Common myeloid progenitor, CD34-positive (primary cell): ENCODE measurements around the gene AMFR.

Experiments
- CTCF ChIA-PET: fragments of 350-600 bp; sonication (Branson Sonifier 250); formaldehyde crosslinking; loops from one replicate; lab custom pipeline; 2021; ENCODE audit warnings: antibody characterized with exemption; lab: Charles Lee
- POLR2A ChIA-PET: fragments of 350-600 bp; sonication (Branson Sonifier 250); formaldehyde crosslinking; loops from one replicate; lab custom pipeline; 2021; ENCODE audit warnings: antibody characterized with exemption; lab: Charles Lee
- DNase-seq, 3 donors: peaks; one replicate each; pipeline versions ENCODE4 v3.0.0 to v3.0.0-alpha.2; 2013
- H3K27ac ChIP-seq, 2 experiments: 1 replicate in 1 of 2; 2 replicates in 1 of 2; pipeline ENCODE4 v1.7.0; 2013; ENCODE audit warnings: inconsistent platforms in 2 of 2, low read length in 2 of 2, mild to moderate bottlenecking in 2 of 2, low read depth in 1 of 2, moderate library complexity in 1 of 2; ENCODE audit not compliant: severe bottlenecking in 2 of 2, insufficient read depth in 1 of 2, poor library complexity in 1 of 2
- H3K27me3 ChIP-seq, 5 experiments: replicated peaks in 2 of 5; 1 replicate in 3 of 5; 2 replicates in 2 of 5; pipeline versions ENCODE4 v1.6.1 to v1.7.0; 2013; ENCODE audit warnings: low read length in 4 of 5, mild to moderate bottlenecking in 2 of 5, moderate library complexity in 2 of 5, inconsistent platforms in 1 of 5; ENCODE audit not compliant: insufficient read depth in 5 of 5, control insufficient read depth in 4 of 5
- H3K36me3 ChIP-seq, 4 experiments: 1 replicate in 2 of 4; 2 replicates in 2 of 4; pipeline versions ENCODE4 v1.6.1 to v1.7.0; 2013; ENCODE audit warnings: low read length in 3 of 4, control low read depth in 1 of 4, mild to moderate bottlenecking in 1 of 4; ENCODE audit not compliant: control insufficient read depth in 4 of 4, insufficient read depth in 4 of 4
- H3K4me1 ChIP-seq, 4 experiments: 1 replicate in 3 of 4; 2 replicates in 1 of 4; pipeline versions ENCODE4 v1.6.1 to v1.7.1; 2013; ENCODE audit warnings: low read length in 3 of 4, mild to moderate bottlenecking in 3 of 4, control low read depth in 1 of 4, inconsistent platforms in 1 of 4, moderate library complexity in 1 of 4; ENCODE audit not compliant: control insufficient read depth in 4 of 4, insufficient read depth in 4 of 4; ENCODE audit errors: control extremely low read depth in 1 of 4
- H3K4me3 ChIP-seq, 7 experiments: 1 replicate in 4 of 7; 2 replicates in 3 of 7; pipeline versions ENCODE4 v1.5.1 to v1.7.0; 2013; ENCODE audit warnings: mild to moderate bottlenecking in 7 of 7, low read length in 6 of 7, moderate library complexity in 6 of 7, inconsistent platforms in 2 of 7, low read depth in 2 of 7, control low read depth in 1 of 7; ENCODE audit not compliant: insufficient read depth in 4 of 7, control insufficient read depth in 1 of 7; ENCODE audit errors: extremely low read depth in 1 of 7
- H3K9me3 ChIP-seq, 5 experiments: 1 replicate in 4 of 5; 2 replicates in 1 of 5; pipeline versions ENCODE4 v1.6.1 to v1.7.1; 2013; ENCODE audit warnings: low read length in 4 of 5, mild to moderate bottlenecking in 2 of 5, inconsistent platforms in 1 of 5, low read depth in 1 of 5, moderate library complexity in 1 of 5; ENCODE audit not compliant: control insufficient read depth in 4 of 5, insufficient read depth in 2 of 5; ENCODE audit errors: control extremely low read depth in 1 of 5
- WGBS: methylation state at CpG from one replicate; pipeline ENCODE4 v1.1.5; 2013; ENCODE audit not compliant: insufficient coverage; 5-methylcytosine and 5-hydroxymethylcytosine counted together

The AMFR gene

DNA sequence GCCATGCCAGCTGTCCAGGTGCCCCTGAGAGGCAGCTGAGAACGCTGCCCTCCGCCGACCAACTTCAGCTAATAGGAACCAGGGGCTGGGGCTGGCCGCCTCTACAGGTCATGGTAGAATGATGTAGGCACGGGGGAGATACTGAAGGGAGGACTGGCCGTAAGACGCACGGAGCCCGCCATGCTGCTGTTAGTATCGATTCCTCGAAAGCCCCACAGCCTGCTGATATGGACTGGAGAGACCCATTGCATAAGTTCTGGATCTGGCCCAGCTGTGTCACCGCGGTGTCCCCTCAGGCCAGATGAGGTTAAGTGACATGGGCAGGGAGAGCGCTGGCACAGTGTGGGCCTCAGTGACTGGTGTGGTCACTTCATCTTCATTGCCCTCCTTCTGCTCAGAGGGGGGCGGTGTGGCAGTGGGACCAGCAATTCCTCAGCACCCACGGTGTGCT lies 75.6 kb downstream of the AMFR start:
- Histone ChIP-seq H3K4me1 (no peaks in the 10 kb centered on the region), H3K27ac (no peak overlapping the region), H3K9me3 (no peaks in the 10 kb centered on the region), H3K27me3 (peaks cover 0 to 1% (median 0%) of the 10 kb centered on the region in 5 experiments), H3K4me3 (no peak overlapping the region), H3K36me3 (no peaks in the 10 kb centered on the region)
- DNase-seq, result no peak
- ChIA-PET POLR2A (no interaction called here), CTCF (interaction anchor here (1.1 kb wide), 1 partner anchor 21 kb away, joined by 3 read pairs; no protein-coding TSS in a partner anchor)
- WGBS, result 94% methylated on average over 15 of the region's 16 CpGs

DNA sequence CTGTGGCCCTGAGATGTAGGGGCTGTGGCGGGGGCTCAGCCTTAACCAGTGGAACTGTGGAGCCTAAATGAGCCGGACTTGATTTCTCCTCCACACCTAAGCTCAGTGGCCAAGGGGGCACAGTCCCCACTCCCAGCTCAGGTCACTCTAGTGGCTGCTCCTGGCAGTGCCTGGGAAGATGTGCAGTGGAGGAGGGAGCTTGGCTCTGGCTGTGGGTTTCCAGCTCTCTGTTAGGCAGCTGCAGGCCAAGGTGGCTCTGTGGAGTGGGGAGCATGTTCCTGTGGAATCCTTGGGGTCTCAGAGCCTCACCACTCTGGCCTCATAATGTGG lies 76.3 kb downstream of the AMFR start:
- Histone ChIP-seq H3K9me3 (no peaks in the 10 kb centered on the region), H3K4me1 (no peaks in the 10 kb centered on the region), H3K27me3 (peaks cover 0 to 1% (median 0%) of the 10 kb centered on the region in 5 experiments), H3K36me3 (no peaks in the 10 kb centered on the region), H3K27ac (no peak overlapping the region), H3K4me3 (no peak overlapping the region)
- WGBS, result 88% methylated on average over 1 of the region's 2 CpGs
- DNase-seq, result no peak
- CTCF ChIA-PET, result interaction anchor here (1.1 kb wide), 1 partner anchor 21 kb away, joined by 3 read pairs; no protein-coding TSS in a partner anchor
- POLR2A ChIA-PET, result no interaction called here

DNA sequence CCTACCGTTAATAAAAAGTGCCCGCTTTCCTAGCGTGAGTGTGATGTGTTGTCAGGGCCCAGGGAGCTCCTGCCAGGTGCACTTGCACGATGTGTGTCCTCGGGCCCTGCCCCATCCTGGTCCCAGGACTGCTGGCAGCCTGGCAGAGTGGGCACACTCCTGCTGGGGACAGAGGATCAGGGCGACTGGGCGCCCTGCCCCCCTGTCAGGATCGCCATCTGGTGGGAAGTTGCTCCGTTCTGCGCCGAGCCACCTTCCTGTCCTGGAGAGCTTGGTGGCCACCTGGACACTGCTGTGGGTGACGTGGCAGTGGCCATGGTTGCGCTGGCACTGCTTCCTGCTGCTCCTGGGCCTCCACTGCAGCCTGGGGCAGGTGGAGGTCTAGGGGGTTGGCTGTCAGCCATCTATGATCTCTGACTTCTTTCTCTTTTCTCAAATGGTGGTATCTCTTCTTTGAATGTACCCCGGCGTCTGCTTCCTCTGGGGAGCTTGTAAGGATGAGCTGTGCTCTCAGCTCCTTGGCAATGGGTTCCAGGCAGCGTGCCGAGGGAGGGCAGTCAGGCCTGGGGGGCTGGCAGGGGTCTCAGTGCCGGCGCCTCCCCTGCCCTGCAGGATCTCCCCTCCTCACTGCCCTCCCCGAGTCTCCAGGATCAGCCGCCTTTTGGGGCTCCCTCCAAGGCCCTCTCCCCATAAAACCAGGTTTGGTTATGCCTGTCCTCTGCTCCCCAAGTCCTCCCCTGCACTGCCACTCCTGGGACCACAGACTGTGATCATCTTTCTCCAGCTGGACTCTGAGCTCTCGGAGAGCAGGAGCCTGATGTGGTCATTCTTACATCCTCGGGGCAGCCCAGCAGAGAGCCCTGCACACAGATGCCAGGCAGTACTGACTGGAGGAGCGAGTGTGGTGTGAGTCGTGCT lies 76.9 kb downstream of the AMFR start:
- Histone ChIP-seq H3K36me3 (no peaks in the 10 kb centered on the region), H3K4me1 (no peaks in the 10 kb centered on the region), H3K4me3 (no peak overlapping the region), H3K27me3 (peaks cover 0 to 1% (median 0%) of the 10 kb centered on the region in 5 experiments), H3K27ac (no peak overlapping the region), H3K9me3 (no peaks in the 10 kb centered on the region)
- ChIA-PET CTCF (interaction anchor here (1.1 to 2.1 kb wide), 2 partner anchors 8 to 20 kb away, joined by 3 to 7 read pairs; no protein-coding TSS in a partner anchor), POLR2A (no interaction called here)
- 92% methylated on average over 22 of the region's 25 CpGs for WGBS
- no peak for DNase-seq

DNA sequence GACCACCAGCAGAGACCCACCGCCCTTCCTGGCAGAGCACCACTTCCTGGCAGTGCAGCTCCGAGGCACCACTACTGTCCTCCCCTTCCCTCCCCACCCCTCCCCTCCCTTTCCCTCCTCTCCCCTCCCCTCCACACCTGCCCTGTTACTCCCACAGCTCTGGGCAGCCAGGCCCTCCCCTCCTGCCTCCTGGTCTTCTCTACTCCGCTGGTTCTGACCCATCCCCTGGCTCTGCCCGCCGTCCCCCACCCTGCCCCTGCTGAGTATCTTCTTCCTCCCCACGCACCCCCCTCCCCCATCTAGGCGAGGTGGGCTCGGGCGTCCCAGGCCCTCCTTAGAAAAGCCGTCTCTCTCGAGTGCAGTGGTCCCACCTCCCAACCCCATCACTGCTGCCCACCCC lies 77.7 kb downstream of the AMFR start:
- DNase-seq, result no peak
- Histone ChIP-seq H3K4me3 (no peak overlapping the region), H3K36me3 (no peaks in the 10 kb centered on the region), H3K4me1 (no peaks in the 10 kb centered on the region), H3K27me3 (peaks cover 0 to 1% (median 0%) of the 10 kb centered on the region in 5 experiments), H3K9me3 (no peaks in the 10 kb centered on the region), H3K27ac (no peak overlapping the region)
- CTCF ChIA-PET, result interaction anchor here (2.1 kb wide), 1 partner anchor 9 kb away, joined by 7 read pairs; no protein-coding TSS in a partner anchor
- WGBS, result no CpG with 5 or more reads among the region's 11 CpGs
- POLR2A ChIA-PET, result no interaction called here

DNA sequence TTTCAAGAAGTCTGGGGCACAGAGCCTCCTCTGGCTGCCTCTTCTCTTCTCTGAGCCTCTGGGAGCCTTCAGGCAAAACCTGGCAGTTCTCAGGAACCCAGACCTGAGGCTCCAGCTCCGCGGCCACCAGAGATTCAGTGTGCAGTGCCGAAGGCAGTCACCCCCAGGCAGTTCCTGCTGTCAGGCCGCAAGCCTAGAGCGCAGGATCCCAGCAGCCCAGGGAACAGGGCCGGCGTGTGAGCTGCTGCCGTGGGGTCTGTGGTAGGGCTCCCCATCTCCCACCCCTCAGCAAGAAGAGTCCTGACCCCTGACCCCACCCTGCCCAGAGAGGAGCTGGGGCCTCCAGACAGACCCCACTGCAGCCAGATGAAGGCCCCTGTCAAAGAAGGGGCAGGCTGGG lies 78.2 kb downstream of the AMFR start:
- Histone ChIP-seq H3K4me3 (no peak overlapping the region), H3K27me3 (peaks cover 0 to 1% (median 0%) of the 10 kb centered on the region in 5 experiments), H3K27ac (no peak overlapping the region), H3K4me1 (no peaks in the 10 kb centered on the region), H3K9me3 (no peaks in the 10 kb centered on the region), H3K36me3 (no peaks in the 10 kb centered on the region)
- DNase-seq, result no peak
- ChIA-PET POLR2A (interaction anchor here (0.8 kb wide), 1 partner anchor 76 kb away, joined by 3 read pairs; no protein-coding TSS in a partner anchor), CTCF (interaction anchor here (2.1 kb wide), 1 partner anchor 10 kb away, joined by 7 read pairs; no protein-coding TSS in a partner anchor)
- 79% methylated on average over 8 of the region's 8 CpGs for WGBS

DNA sequence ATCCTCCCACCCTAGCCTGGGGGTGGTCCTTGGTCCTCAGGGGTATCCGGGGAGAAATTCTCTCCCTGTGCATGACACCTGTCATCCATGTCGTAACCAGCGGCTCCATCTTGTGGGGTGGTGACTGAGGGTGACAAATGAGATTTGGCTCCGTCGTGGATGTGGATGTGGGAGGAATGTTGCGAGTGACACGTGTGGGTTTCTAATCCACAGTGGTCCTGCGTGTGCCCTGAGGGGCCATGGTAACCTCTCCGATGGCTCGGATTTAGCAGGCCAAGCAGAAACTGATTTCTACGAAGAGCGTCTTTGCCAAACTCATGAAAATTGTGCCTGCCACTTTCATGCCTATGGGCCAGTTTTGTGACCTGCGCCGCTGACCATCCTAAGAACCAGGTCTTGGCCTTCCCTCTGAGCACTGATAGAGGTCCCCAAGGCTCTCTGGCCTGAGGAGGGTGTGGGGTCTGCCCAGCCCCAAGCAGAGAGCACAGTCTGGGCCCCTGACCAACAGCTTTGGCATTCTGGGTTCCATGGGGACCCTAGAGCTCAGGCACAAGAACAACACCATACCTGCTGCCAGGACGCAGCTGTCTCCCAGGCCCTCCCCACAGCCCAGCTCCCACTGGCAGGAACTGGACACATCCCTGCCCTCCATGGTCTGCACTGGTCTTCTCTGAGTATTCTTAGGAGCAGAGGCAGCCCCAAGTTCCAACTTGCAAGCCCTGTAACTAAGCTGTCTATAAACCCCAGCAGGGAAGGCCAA lies 79.0 kb downstream of the AMFR start:
- Histone ChIP-seq H3K27me3 (peaks cover 0 to 1% (median 0%) of the 10 kb centered on the region in 5 experiments), H3K27ac (no peak overlapping the region), H3K4me1 (no peaks in the 10 kb centered on the region), H3K36me3 (no peaks in the 10 kb centered on the region), H3K4me3 (no peak overlapping the region), H3K9me3 (no peaks in the 10 kb centered on the region)
- CTCF ChIA-PET, result interaction anchor here (2.1 kb wide), 1 partner anchor 10 kb away, joined by 7 read pairs; no protein-coding TSS in a partner anchor
- POLR2A ChIA-PET, result interaction anchor here (0.8 kb wide), 1 partner anchor 77 kb away, joined by 3 read pairs; no protein-coding TSS in a partner anchor
- 98% methylated on average over 12 of the region's 15 CpGs for WGBS
- no peak for DNase-seq
